HFFc6 (cell line): ENCODE results near the gene ACSBG1. TPM values are rescaled to one million over a fixed set of nuclear protein-coding genes. Genes with fewer than 3 reads are reported as not detected.

Experiments
- DNase-seq: peaks from one replicate; pipeline ENCODE4 v3.0.0-alpha.2; 2018
- H3K27ac Mint-ChIP-seq: 2 replicates; pipeline ENCODE4 v1.8.0; 2020; ENCODE audit warnings: mild to moderate bottlenecking, mixed read lengths
- H3K27me3 Mint-ChIP-seq: 2 replicates; pipeline ENCODE4 v1.8.0; 2021; ENCODE audit warnings: mild to moderate bottlenecking, moderate library complexity, mixed read lengths; ENCODE audit not compliant: insufficient read depth
- H3K36me3 Mint-ChIP-seq: 2 replicates; pipeline ENCODE4 v1.8.0; 2021; ENCODE audit warnings: low read depth, mixed read lengths
- H3K4me1 Mint-ChIP-seq: 2 replicates; pipeline ENCODE4 v1.8.0; 2020; ENCODE audit warnings: low read depth, mixed read lengths
- H3K4me3 Mint-ChIP-seq: 2 replicates; pipeline ENCODE4 v1.8.0; 2020; ENCODE audit warnings: mild to moderate bottlenecking, moderate library complexity, mixed read lengths
- H3K9me3 Mint-ChIP-seq: 2 replicates; pipeline ENCODE4 v1.8.0; 2020; ENCODE audit warnings: mild to moderate bottlenecking, mixed read lengths
- total RNA-seq, 6 experiments: library from RNA; stranded (reverse); fragmentation: NEBNext Ultra II Directional; extraction: Animal tissue kit (Norgen Biotek cat#: 25700); gene quantifications; 2 replicates in 1 of 6; 3 replicates in 5 of 6; pipeline ENCODE4 v1.2.3, GENCODE V29; 2021
- TF ChIP-seq, protein P1 (sequence below): fragments of 200-600 bp; sonication (generic); IDR thresholded peaks from 2 replicates; pipeline ENCODE4 v1.5.0; 2021; ENCODE audit warnings: antibody characterized with exemption, mild to moderate bottlenecking

The ACSBG1 gene
- total RNA-seq, 6 experiments from 2014 or later, result not detected

DNA sequence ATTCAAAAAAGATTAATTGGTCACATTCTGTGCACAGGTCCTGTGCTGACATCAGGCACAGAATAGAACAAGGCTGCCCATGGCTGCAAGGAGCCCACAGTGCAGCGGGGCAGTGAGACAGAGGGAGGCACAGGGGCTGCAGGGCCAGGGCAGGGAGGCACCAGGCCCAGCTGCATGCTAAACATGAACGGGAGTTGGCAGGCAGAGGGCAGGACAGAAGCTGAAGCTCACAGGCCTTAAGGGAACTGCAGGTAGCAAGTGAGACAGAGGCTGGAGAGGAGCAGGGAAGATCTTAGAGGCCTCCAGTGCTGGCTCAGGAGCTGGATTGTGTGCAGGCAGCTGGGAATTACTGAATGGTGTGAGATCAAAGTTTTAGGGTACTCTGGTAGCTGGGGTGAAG is 59.0 kb downstream of the ACSBG1 start:
- Mint-ChIP-seq H3K36me3 (peaks cover 6% of the 10 kb centered on the region), H3K4me3 (no peak overlapping the region), H3K9me3 (no peaks in the 10 kb centered on the region), H3K27ac (no peak overlapping the region), H3K27me3 (no peaks in the 10 kb centered on the region; the same call in none of the 2 replicates), H3K4me1 (no peaks in the 10 kb centered on the region)
- TF ChIP-seq, protein P1, sequence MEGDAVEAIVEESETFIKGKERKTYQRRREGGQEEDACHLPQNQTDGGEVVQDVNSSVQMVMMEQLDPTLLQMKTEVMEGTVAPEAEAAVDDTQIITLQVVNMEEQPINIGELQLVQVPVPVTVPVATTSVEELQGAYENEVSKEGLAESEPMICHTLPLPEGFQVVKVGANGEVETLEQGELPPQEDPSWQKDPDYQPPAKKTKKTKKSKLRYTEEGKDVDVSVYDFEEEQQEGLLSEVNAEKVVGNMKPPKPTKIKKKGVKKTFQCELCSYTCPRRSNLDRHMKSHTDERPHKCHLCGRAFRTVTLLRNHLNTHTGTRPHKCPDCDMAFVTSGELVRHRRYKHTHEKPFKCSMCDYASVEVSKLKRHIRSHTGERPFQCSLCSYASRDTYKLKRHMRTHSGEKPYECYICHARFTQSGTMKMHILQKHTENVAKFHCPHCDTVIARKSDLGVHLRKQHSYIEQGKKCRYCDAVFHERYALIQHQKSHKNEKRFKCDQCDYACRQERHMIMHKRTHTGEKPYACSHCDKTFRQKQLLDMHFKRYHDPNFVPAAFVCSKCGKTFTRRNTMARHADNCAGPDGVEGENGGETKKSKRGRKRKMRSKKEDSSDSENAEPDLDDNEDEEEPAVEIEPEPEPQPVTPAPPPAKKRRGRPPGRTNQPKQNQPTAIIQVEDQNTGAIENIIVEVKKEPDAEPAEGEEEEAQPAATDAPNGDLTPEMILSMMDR, result no peak
- no peak for DNase-seq

DNA sequence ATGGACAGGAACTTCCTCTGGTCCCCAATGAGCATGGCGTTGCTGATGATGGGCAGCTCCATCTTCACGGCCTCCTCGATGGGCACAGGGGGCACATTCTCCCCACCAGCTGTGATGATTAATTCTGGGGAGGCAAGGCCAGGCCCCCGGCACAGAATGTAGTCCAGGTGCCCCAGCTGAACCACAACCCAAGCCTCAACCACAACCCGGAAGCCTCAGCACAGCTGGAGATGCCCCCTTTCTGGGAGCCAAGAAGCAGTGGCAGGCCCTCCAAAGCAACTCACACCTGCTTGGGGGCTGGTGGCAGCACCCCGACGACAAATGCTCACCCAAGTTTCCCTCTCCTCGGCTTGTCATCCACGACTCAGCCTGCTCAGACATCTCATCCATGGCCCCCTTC is 60.0 kb downstream of the ACSBG1 start:
- DNase-seq, result no peak
- H3K4me3 Mint-ChIP-seq, result no peak overlapping the region
- TF ChIP-seq, protein P1, result no peak
- peaks cover 6% of the 10 kb centered on the region for H3K36me3 Mint-ChIP-seq
- H3K9me3 Mint-ChIP-seq, result no peaks in the 10 kb centered on the region
- H3K27me3 Mint-ChIP-seq, result no peaks in the 10 kb centered on the region; the same call in 1 of the 2 replicates
- no peak overlapping the region for H3K27ac Mint-ChIP-seq
- no peaks in the 10 kb centered on the region for H3K4me1 Mint-ChIP-seq

DNA sequence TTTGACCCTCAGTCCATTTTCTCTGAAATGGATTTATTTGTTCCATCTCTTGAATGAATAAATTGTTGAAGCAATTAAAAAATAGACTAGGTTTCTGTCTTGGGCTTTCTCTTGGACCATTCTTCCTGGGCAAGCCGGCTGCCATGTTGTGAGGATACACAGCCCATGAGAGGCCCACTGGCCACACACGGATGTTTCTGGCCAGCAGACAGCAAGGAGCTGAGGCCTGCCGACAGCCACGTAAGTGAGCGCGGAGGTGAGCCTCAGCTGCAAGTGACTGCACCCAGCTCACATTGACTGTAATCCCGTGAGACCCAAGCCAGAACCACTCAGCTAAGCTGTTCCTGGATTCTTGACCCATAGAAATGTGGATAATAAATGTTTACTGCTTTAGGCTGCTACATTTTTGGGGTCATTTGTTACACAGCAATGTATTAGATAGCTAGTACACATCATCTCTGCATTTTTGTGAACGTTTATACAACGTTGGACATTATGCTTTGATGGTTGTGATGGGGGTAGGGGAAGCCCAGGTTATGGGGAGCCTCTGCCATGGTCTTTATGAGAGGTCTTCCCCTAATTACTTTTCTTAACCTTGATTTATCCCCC is 62.4 kb downstream of the ACSBG1 start:
- no peaks in the 10 kb centered on the region; the same call in 1 of the 2 replicates for H3K27me3 Mint-ChIP-seq

DNA sequence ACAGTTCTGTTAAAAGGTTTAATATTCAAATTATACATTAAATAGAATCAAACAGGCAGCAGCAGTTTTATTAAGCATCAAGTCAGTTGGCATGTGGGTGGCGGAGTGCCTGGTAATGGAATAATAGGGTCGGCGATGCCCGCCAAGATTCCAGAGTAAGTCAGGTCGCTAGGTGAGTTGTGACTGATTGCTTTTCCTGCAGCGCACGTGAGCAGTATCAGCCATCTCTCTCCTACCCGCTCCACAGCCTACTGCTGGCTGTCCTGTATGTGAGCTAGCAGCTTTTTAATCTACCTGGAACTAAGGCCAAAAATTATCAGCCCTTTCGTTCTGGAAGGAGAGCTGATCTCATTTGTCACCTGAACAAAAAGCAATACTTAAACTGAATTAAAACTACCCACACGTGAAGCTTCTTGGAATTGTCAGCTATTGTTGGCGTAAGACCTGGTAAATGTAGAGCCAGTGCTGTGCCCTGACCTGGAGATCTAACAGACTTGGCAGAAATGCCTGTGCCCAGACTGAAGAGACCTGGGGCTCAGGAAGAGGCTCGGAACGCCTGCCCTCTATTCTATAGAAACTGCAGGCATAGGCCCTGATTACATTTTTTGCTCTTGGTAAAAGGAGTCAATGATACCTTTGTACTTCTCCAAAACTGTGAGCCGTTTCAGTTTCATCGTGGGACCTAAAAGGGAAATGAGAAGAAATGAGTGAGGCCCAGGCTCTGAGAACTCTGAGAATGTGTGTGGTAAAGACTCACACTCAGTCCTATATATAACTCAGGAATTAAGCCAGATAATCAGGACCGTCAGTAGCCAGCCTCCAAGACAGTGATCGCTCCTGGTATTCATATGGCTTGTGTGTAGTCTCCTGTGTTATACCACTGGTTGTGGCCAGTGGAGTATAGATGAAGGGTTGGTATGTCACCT is 63.3 kb downstream of the ACSBG1 start:
- no peak overlapping the region for H3K27ac Mint-ChIP-seq
- H3K4me1 Mint-ChIP-seq, result no peaks in the 10 kb centered on the region
- peaks cover 15% of the 10 kb centered on the region for H3K36me3 Mint-ChIP-seq
- TF ChIP-seq, protein P1, result no peak
- H3K4me3 Mint-ChIP-seq, result no peak overlapping the region
- H3K9me3 Mint-ChIP-seq, result no peaks in the 10 kb centered on the region
- no peaks in the 10 kb centered on the region; the same call in 1 of the 2 replicates for H3K27me3 Mint-ChIP-seq
- DNase-seq, result no peak

More for the DNA sequence above, 62.4 kb downstream of the ACSBG1 start:
- Mint-ChIP-seq H3K9me3 (no peaks in the 10 kb centered on the region), H3K4me1 (no peaks in the 10 kb centered on the region), H3K4me3 (no peak overlapping the region), H3K27ac (no peak overlapping the region), H3K36me3 (peaks cover 12% of the 10 kb centered on the region)
- DNase-seq, result no peak
- TF ChIP-seq, protein P1, result no peak

DNA sequence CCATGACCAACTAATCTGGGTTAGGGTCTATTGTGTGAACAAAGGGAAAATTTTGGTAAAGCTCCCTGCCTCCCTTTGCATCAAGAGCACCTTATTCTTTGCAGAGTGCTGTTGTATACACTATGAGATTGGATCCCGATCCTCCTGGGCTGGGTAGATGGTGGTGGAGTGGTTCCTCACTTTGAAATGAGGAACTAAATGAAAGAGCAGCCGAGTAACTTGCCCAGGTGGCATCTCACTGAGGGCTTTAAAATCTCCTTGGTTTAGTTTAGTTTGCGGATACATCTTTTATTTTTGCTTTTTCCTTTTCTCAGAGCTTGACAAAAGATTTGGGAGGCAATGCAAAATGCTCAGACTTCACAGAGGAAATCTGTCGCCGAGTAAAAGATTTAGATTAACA is 65.8 kb downstream of the ACSBG1 start:
- TF ChIP-seq, protein P1, result no peak
- Mint-ChIP-seq H3K9me3 (no peaks in the 10 kb centered on the region), H3K27me3 (no peaks in the 10 kb centered on the region), H3K4me1 (no peaks in the 10 kb centered on the region), H3K36me3 (peaks cover 25% of the 10 kb centered on the region), H3K4me3 (no peak overlapping the region), H3K27ac (no peak overlapping the region)
- no peak for DNase-seq
